GM12878 (cell line): ENCODE measurements around the gene SPOP. TPM values are rescaled to one million over a fixed set of nuclear protein-coding genes. Genes with fewer than 3 reads are reported as not detected.

Source experiments
- ASH2L ChIP-seq: fragments of 300-600, 200-600 bp; sonication (generic); IDR thresholded peaks from 2 replicates; pipeline ENCODE4 v1.6.1; 2017; ENCODE audit warnings: low read depth, mild to moderate bottlenecking, borderline replicate concordance
- BACH1 ChIP-seq: fragments of 450-650 bp; IDR thresholded peaks from 2 replicates; pipeline ENCODE4 v1.6.1; 2017; ENCODE audit warnings: mild to moderate bottlenecking, borderline replicate concordance
- CHD1 ChIP-seq: IDR thresholded peaks from 2 replicates; pipeline ENCODE4 v1.6.1; 2012; ENCODE audit warnings: low read depth, low read length, improper control_type of control experiment
- E2F8 ChIP-seq: fragments of 450-650 bp; IDR thresholded peaks from 2 replicates; pipeline ENCODE4 v1.6.1; 2018; ENCODE audit warnings: mild to moderate bottlenecking, low read depth, moderate library complexity; ENCODE audit not compliant: partially characterized antibody
- E4F1 ChIP-seq: fragments of 450-650 bp; IDR thresholded peaks from 2 replicates; pipeline ENCODE4 v1.6.1; 2018; ENCODE audit warnings: borderline replicate concordance, mild to moderate bottlenecking; ENCODE audit not compliant: partially characterized antibody
- EZH2 ChIP-seq: IDR thresholded peaks from 2 replicates; pipeline ENCODE4 v1.6.1; 2012; ENCODE audit warnings: low read depth, mild to moderate bottlenecking, control low read depth, inconsistent platforms, low read length, borderline replicate concordance; ENCODE audit not compliant: control insufficient read depth
- FOS ChIP-seq: IDR thresholded peaks from 3 replicates; pipeline ENCODE4 v1.6.1; 2011; ENCODE audit warnings: borderline replicate concordance; ENCODE audit not compliant: insufficient read length; ENCODE audit errors: extremely low read depth
- GABPA ChIP-seq: IDR thresholded peaks from 2 replicates; pipeline ENCODE4 v1.6.1; 2014; ENCODE audit warnings: antibody characterized with exemption, low read depth, mild to moderate bottlenecking, inconsistent platforms
- IKZF2 ChIP-seq, 2 experiments: fragments of 450-650 bp; IDR thresholded peaks; 2 replicates each; pipeline ENCODE4 v1.6.1; 2017; ENCODE audit warnings: mild to moderate bottlenecking in 2 of 2, moderate library complexity in 2 of 2
- IRF5 ChIP-seq: fragments of 450-650 bp; IDR thresholded peaks from 2 replicates; pipeline ENCODE4 v1.6.1; 2017; ENCODE audit warnings: borderline replicate concordance
- JUND ChIP-seq: IDR thresholded peaks from 2 replicates; pipeline ENCODE4 v1.6.1; 2012; ENCODE audit warnings: low read depth, mild to moderate bottlenecking, low read length, improper control_type of control experiment, moderate library complexity
- KDM1A ChIP-seq: fragments of 200-600 bp; sonication (generic); IDR thresholded peaks from 2 replicates; pipeline ENCODE4 v1.6.1; 2016; ENCODE audit warnings: borderline replicate concordance
- MXI1 ChIP-seq: fragments of 150-350 bp; IDR thresholded peaks from 2 replicates; pipeline ENCODE4 v1.6.1; 2011; ENCODE audit warnings: low read depth, mild to moderate bottlenecking, inconsistent platforms, low read length, improper control_type of control experiment
- NR2F1 ChIP-seq: fragments of 450-650 bp; conservative IDR thresholded peaks from 2 replicates; pipeline ENCODE4 v1.6.1; 2017; ENCODE audit warnings: mild to moderate bottlenecking
- PAX8 ChIP-seq: fragments of 450-650 bp; IDR thresholded peaks from 2 replicates; pipeline ENCODE4 v1.6.1; 2017; ENCODE audit warnings: mild to moderate bottlenecking, moderate library complexity
- SIX5 ChIP-seq: IDR thresholded peaks from 2 replicates; pipeline ENCODE4 v1.6.1; 2011; ENCODE audit warnings: mild to moderate bottlenecking, low read depth, low read length, moderate library complexity; ENCODE audit not compliant: severe bottlenecking
- SP1 ChIP-seq: IDR thresholded peaks from one replicate; pipeline ENCODE4 v1.6.1; 2011; ENCODE audit warnings: low read depth, low read length
- SREBF2 ChIP-seq: IDR thresholded peaks from 2 replicates; pipeline ENCODE4 v1.6.1; 2012; ENCODE audit warnings: mild to moderate bottlenecking, low read length
- SUPT20H ChIP-seq: IDR thresholded peaks from 2 replicates; pipeline ENCODE4 v1.6.1; 2011; ENCODE audit warnings: low read depth, mild to moderate bottlenecking, low read length, moderate library complexity, borderline replicate concordance; ENCODE audit not compliant: control insufficient read depth
- SUZ12 ChIP-seq: fragments of 200-600 bp; sonication (generic); IDR thresholded peaks from one replicate; pipeline ENCODE4 v1.6.1; 2018; ENCODE audit warnings: antibody characterized with exemption, mild to moderate bottlenecking; ENCODE audit not compliant: unreplicated experiment
- TCF3 ChIP-seq: IDR thresholded peaks from 2 replicates; pipeline ENCODE4 v1.6.1; 2012; ENCODE audit warnings: low read depth, mild to moderate bottlenecking, low read length, borderline replicate concordance; ENCODE audit not compliant: insufficient read depth
- WRNIP1 ChIP-seq: IDR thresholded peaks from 2 replicates; pipeline ENCODE4 v1.6.1; 2011; ENCODE audit warnings: low read depth, low read length, improper control_type of control experiment, borderline replicate concordance
- YY1 ChIP-seq: IDR thresholded peaks from 2 replicates; pipeline ENCODE4 v1.6.1; 2011; ENCODE audit warnings: low read depth, mild to moderate bottlenecking, low read length
- ZNF217 ChIP-seq: fragments of 450-650 bp; IDR thresholded peaks from 2 replicates; pipeline ENCODE4 v1.6.1; 2017; ENCODE audit warnings: antibody characterized with exemption, mild to moderate bottlenecking
- polyA plus RNA-seq, 11 experiments: library from polyadenylated mRNA; depleted of rRNA in 4 of 11; unstranded in 6 of 11; stranded (reverse) in 5 of 11; fragments of >200 nt; fragmentation: Nextera tagmentation in 4 of 11; fragmentation: Illumina TruSeq in 1 of 11; extraction: Ambion mirVana in 4 of 11; extraction: Trizol in 1 of 11; gene quantifications; 1 replicate in 1 of 11; 2 replicates in 10 of 11; pipeline versions ENCODE4 v1.2.1 to v1.2.3, GENCODE V29; 2011 to 2016; ENCODE audit warnings: inconsistent platforms in 2 of 11, missing spikeins in 2 of 11, low read depth in 1 of 11
- total RNA-seq, 4 experiments: library from RNA; depleted of rRNA in 3 of 4; stranded (reverse); fragments of >200 nt in 3 of 4; fragmentation: Illumina TruSeq in 1 of 4; extraction: Trizol in 1 of 4; gene quantifications; 2 replicates each; pipeline versions ENCODE4 v1.2.1 to v1.2.3, GENCODE V29; 2013 to 2021
- TF ChIP-seq, protein P1 (sequence below): IDR thresholded peaks from 2 replicates; pipeline ENCODE4 v1.6.1; 2011; ENCODE audit warnings: low read depth, mild to moderate bottlenecking, low read length, moderate library complexity, borderline replicate concordance; ENCODE audit errors: extremely low read depth

Gene SPOP
- total and polyA plus RNA-seq, 10 of the 15 experiments (the other 5 are each of a cell fraction or from before 2014, with no cell fraction given): 35.1 to 80.4 (median 44.7) TPM

DNA sequence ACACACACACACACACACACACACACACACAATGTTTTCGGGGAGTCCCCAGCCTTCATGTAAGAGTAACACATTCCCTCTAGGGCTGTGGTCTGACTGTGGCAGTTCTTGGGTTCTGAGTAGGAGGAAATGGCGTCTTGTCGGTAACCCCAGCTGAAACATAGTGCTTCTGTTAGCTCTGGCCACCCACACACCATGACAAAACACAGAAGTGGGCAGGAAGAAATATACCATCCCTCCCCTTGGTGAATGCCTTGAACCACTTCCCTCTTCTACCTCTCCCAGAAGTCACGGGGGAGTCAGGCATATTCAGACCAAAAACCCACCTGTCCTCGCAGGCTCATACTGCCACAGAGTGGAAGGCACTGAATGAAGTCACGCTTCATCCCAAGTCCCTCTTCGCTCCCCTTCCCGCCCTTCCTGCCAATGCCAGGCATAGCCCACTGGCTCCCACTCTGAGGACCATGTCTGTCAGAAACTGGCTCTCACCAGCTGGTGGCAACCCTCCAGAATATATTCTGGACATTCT, 18.4 kb upstream of the SPOP start (continued):
- TF ChIP-seq IRF5 (no peak), IKZF2 (IDR thresholded peaks at IDR 0.05) (peak; percentile 96), YY1 (peak; percentile 88), ASH2L (no peak), BACH1 (peak; percentile 49; the same call in 1 of the 2 replicates), EZH2 (no peak), SP1 (no peak), ZNF217 (0 out of 2 replicates have a peak, but pooled peaks have one; percentile 30), JUND (no peak), CHD1 (no peak), E2F8 (no peak), MXI1 (no peak), SREBF2 (no peak), PAX8 (no peak), KDM1A (no peak), SUPT20H (no peak), E4F1 (peak; percentile 9), NR2F1 (peak; percentile 51; the same call in 1 of the 2 replicates), TCF3 (no peak), GABPA (peak; percentile 50; the same call in 1 of the 2 replicates), WRNIP1 (no peak), FOS (no peak), SIX5 (no peak), SUZ12 (no peak)
- TF ChIP-seq, protein P1, sequence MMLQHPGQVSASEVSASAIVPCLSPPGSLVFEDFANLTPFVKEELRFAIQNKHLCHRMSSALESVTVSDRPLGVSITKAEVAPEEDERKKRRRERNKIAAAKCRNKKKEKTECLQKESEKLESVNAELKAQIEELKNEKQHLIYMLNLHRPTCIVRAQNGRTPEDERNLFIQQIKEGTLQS: no peak
